ENCODE data around the gene SPATA25.
A peak's percentile ranks its signal among the peaks of the same experiment; 100 is the strongest.

SPATA25 gene

DNA sequence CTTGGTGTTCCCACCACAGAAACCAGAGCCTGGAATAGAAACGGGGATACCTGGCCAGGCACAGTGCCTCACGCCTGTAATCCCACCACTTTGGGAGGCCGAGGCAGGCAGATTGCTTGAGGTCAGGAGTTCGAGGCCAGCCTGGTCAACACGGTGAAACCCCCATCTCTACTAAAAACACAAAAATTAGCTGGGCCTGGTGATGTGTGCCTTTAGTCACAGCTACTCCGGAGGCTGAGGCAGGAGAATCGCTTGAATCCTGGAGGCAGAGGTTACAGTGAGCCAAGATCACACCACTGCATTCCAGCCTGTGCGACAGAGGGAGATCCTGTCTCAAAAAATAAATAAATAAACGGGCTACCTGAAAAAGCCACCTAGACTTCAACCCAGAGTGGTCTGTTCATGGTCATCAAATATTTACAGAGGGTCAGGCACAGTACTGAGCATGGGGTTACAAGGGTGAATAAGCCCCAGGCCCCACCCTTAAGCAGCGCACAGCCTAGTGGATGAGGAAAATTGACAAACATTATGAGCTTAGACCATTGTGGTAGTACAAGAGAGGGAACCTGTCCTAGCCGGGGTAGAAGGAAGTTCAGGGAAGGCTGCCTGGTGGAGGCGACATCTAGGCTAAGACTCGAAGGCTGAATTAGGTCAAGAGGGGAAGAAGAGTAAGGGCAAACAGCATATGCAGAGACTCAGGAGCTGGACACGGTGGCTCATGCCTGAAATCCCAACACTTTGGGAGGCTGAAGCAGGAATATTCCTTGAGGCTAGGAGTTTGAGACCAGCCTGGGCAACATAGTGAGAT is 39.9 kb upstream of the SPATA25 start:
- no peak for DNase-seq (ENCODE audit: low read depth, low spot score)
- TF ChIP-seq ZNF274 (IDR thresholded peaks at IDR 0.05; ENCODE audit: low read depth, low read length) = no peak
- no peak for TF ChIP-seq YY1 (IDR thresholded peaks at IDR 0.05; ENCODE audit: insufficient read depth, insufficient read length)
- no peak for TF ChIP-seq SUZ12 (IDR thresholded peaks at IDR 0.05; ENCODE audit: extremely low read depth, insufficient read depth, insufficient read length)
- peaks cover 4% of the 10 kb centered on the region for H3K36me3 ChIP-seq (ENCODE audit: insufficient read depth, insufficient read length, low read length)
- no peaks in the 10 kb centered on the region for H3K9me3 ChIP-seq (ENCODE audit: insufficient read depth, low read length)
- H3K9ac ChIP-seq (ENCODE audit: insufficient read length, low read depth) = no peak overlapping the region
- H3K4me1 ChIP-seq (ENCODE audit: insufficient read depth, insufficient read length) = peaks cover 8% of the 10 kb centered on the region
- no peak overlapping the region for H3K4me3 ChIP-seq (ENCODE audit: insufficient read length, low read depth)
- H3K27me3 ChIP-seq (ENCODE audit: insufficient read depth, insufficient read length) = no peaks in the 10 kb centered on the region

DNA sequence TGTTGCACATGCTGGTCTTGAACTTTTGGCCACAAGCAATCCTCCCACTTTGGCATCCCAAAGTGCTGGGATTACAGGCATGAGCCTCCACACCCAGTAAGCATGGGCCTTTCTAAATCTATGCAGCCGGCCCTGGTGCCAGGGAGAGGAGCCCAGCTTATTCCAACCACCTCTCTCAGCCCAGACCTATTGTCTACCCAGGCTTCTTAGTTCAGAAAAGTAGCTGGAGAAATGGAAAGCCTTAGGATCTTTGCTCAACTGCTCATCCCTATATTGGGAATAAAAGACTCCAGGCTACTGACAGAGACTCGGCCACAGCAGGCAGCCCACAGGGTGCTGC is 39.3 kb upstream of the SPATA25 start:
- no peaks in the 10 kb centered on the region for H3K9me3 ChIP-seq (ENCODE audit: insufficient read depth, low read length)

DNA sequence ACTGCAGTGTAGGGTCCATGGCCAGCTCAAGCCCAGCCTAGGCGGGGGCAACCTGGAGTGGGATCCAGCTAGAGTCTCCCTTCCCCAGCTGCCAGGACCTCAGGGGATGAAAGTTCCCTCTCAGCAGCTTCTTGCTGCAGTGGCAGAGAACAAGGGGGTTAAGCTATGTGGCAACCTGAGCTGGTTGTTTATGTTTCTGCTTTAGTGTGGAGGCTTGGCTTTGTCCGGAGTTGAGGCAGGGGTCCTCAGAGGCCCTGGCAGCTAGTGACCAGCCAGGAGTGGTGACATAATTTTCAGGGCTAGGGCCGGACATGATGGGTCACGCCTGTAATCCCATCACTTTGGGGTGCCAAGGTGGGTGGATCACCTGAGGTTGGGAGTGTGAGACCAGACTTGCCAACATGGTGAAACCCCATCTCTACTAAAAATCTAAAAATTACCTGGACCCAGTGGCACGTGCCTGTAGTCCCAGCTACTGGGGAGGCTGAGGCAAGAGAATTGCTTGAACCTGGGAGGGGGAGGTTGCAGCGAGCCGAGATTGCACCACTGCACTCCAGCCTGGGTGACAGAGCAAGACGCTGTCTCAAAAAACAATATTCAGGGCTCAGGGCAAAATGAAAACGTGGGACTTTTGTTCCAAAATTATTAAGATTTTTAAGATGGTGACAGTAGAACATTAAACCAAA is 38.5 kb upstream of the SPATA25 start:
- H3K36me3 ChIP-seq (ENCODE audit: insufficient read depth, insufficient read length, low read length) = no peaks in the 10 kb centered on the region
- H3K27me3 ChIP-seq (ENCODE audit: insufficient read depth, insufficient read length) = no peaks in the 10 kb centered on the region
- no peak for DNase-seq (ENCODE audit: low read depth, low spot score)
- peaks cover 8% of the 10 kb centered on the region for H3K4me1 ChIP-seq (ENCODE audit: insufficient read depth, insufficient read length)
- H3K4me3 ChIP-seq (ENCODE audit: insufficient read length, low read depth) = no peak overlapping the region
- TF ChIP-seq ZNF274 (IDR thresholded peaks at IDR 0.05; ENCODE audit: low read depth, low read length) (no peak), YY1 (IDR thresholded peaks at IDR 0.05; ENCODE audit: insufficient read depth, insufficient read length) (no peak), SUZ12 (IDR thresholded peaks at IDR 0.05; ENCODE audit: extremely low read depth, insufficient read depth, insufficient read length) (no peak)
- peak overlapping the region; percentile 45 for H3K9ac ChIP-seq (ENCODE audit: insufficient read length, low read depth)
- no peaks in the 10 kb centered on the region for H3K9me3 ChIP-seq (ENCODE audit: insufficient read depth, low read length)

More for the DNA sequence above, 39.3 kb upstream of the SPATA25 start:
- Histone ChIP-seq H3K4me1 (ENCODE audit: insufficient read depth, insufficient read length) (peaks cover 8% of the 10 kb centered on the region), H3K4me3 (ENCODE audit: insufficient read length, low read depth) (no peak overlapping the region), H3K36me3 (ENCODE audit: insufficient read depth, insufficient read length, low read length) (no peaks in the 10 kb centered on the region), H3K9ac (ENCODE audit: insufficient read length, low read depth) (no peak overlapping the region), H3K27me3 (ENCODE audit: insufficient read depth, insufficient read length) (no peaks in the 10 kb centered on the region)
- DNase-seq (ENCODE audit: low read depth, low spot score) = no peak
- TF ChIP-seq ZNF274 (IDR thresholded peaks at IDR 0.05; ENCODE audit: low read depth, low read length) (no peak), YY1 (IDR thresholded peaks at IDR 0.05; ENCODE audit: insufficient read depth, insufficient read length) (no peak), SUZ12 (IDR thresholded peaks at IDR 0.05; ENCODE audit: extremely low read depth, insufficient read depth, insufficient read length) (no peak)

DNA sequence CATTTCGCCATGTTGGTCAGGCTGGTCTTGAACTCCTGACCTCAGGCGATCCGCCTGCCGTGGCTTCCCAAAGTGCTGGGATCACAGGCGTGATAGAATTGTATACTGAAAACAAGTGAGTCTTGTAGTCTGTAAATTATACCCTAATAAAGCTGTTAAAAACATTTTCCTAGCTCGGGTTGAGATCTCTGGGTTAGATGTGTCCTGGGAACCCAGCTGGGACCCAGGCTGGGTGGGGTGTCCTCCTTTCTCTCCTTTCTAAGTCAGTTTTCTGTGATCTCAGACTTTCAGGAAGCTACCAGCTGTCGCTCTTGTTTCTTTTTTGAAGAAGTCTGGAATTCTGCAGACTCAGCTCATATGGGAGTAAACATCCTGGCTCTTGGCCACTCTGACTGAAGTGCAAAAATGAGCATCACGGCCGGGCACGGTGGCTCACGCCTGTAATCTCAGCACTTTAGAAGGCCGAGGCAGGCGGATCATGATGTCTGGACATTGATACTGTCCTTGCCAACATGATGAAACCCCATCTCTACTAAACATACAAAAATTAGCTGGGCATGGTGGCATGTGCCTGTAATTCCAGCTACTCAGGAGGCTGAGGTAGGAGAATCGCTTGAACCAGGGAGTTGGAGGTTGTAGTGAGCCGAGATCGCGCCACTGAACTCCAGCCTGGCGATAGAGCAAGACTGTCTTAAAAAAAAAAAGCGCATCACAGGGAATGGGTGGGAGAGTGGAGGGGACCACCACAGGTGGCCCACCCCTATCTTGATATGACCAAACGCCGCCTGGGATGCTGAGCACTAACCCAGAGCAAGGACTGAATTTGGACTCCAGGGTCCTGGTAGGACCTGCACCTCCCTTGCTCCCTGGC is 37.2 kb upstream of the SPATA25 start:
- no peak overlapping the region for H3K4me3 ChIP-seq (ENCODE audit: insufficient read length, low read depth)
- DNase-seq (ENCODE audit: low read depth, low spot score) = no peak
- no peaks in the 10 kb centered on the region for H3K9me3 ChIP-seq (ENCODE audit: insufficient read depth, low read length)
- H3K36me3 ChIP-seq (ENCODE audit: insufficient read depth, insufficient read length, low read length) = no peaks in the 10 kb centered on the region
- no peak overlapping the region for H3K9ac ChIP-seq (ENCODE audit: insufficient read length, low read depth)
- peaks cover 8% of the 10 kb centered on the region for H3K4me1 ChIP-seq (ENCODE audit: insufficient read depth, insufficient read length)
- TF ChIP-seq ZNF274 (IDR thresholded peaks at IDR 0.05; ENCODE audit: low read depth, low read length) (no peak), YY1 (IDR thresholded peaks at IDR 0.05; ENCODE audit: insufficient read depth, insufficient read length) (no peak), SUZ12 (IDR thresholded peaks at IDR 0.05; ENCODE audit: extremely low read depth, insufficient read depth, insufficient read length) (no peak)
- H3K27me3 ChIP-seq (ENCODE audit: insufficient read depth, insufficient read length) = no peaks in the 10 kb centered on the region

DNA sequence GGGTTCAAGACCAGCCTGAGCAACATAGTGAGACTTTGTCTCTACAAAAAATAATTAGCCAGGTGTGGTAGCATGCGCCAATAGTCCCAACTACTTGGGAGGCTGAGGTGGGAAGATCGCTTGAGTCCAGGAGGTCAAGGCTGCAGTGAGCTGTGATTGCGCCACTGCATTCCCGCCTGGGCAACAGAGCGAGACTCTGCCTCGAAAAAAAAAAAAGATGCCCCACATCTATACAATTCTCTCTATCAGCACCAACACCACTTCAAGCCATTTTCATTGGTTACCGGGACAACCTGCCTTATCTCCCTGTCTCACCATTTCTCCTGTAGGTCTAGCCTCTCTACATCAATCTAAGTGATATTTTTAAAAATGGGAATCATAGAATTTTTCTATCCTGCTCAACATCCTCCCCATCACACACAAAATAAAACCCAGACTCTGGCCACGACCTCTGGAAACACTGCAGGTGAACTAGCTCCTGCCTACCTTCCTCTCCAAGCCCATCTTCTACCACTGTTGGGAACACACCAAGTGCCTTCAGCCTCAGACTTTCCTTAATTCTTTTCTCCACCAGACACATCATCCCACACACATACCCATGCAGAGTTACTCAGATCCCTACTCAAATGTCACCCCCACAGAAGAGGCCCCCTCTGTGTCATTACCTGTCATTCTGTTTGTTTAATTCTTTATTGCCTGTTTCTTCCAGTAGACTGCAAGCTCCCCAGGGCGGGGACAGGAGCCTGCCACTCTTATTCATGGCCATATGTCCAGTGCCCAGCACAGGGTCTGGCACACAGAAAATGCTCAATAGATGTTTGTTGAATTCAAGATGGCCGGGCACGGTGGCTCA is 34.1 kb upstream of the SPATA25 start:
- Histone ChIP-seq H3K9me3 (ENCODE audit: insufficient read depth, low read length) (no peaks in the 10 kb centered on the region), H3K4me3 (ENCODE audit: insufficient read length, low read depth) (no peak overlapping the region), H3K36me3 (ENCODE audit: insufficient read depth, insufficient read length, low read length) (no peaks in the 10 kb centered on the region), H3K27me3 (ENCODE audit: insufficient read depth, insufficient read length) (no peaks in the 10 kb centered on the region), H3K9ac (ENCODE audit: insufficient read length, low read depth) (no peak overlapping the region), H3K4me1 (ENCODE audit: insufficient read depth, insufficient read length) (peaks cover 8% of the 10 kb centered on the region)
- no peak for DNase-seq (ENCODE audit: low read depth, low spot score)
- TF ChIP-seq SUZ12 (IDR thresholded peaks at IDR 0.05; ENCODE audit: extremely low read depth, insufficient read depth, insufficient read length) (no peak), ZNF274 (IDR thresholded peaks at IDR 0.05; ENCODE audit: low read depth, low read length) (no peak), YY1 (IDR thresholded peaks at IDR 0.05; ENCODE audit: insufficient read depth, insufficient read length) (no peak)

DNA sequence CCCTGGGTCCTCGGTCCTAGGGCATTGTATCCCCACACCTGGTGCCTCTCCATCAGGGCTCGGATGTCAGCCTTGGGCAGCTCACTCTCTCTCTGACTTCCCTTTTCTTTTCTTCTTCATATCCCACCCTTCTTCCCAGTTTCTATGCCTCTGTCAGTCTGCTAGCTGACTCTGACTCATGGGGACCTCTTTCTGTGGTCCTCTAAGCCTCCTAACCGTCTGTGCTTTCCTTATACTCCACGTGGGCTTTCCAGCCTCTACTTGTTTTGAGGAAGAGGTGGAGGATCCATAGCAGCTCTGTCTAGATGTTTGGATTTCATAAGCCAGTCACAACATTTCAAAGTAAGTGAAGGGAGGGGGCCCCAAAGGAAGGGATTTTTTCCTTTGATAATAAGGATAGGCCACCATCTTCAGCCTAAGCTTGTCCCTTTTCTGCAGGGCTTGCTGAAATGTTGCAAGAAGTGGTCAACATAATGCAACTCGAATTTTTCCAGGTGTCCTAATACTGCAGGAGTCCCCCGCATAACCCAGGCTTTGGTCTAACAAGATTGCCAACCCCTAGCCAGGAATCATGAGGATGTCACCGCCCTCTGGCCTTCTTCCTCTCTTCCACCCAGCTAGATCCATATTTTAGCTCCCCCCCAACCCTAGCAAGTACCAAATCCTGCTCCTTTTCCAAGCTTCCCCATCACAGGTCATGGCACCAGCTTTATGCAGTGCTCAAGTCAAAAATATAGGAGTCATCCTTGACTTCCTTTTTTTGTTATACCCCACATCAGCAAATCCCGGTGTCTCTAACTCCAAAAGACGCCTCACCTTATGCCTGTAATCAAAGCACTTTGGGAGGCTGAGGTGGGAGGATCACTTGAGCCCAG is 33.3 kb upstream of the SPATA25 start:
- Histone ChIP-seq H3K4me1 (ENCODE audit: insufficient read depth, insufficient read length) (peaks cover 4% of the 10 kb centered on the region), H3K9me3 (ENCODE audit: insufficient read depth, low read length) (no peaks in the 10 kb centered on the region), H3K36me3 (ENCODE audit: insufficient read depth, insufficient read length, low read length) (no peaks in the 10 kb centered on the region), H3K9ac (ENCODE audit: insufficient read length, low read depth) (no peak overlapping the region), H3K27me3 (ENCODE audit: insufficient read depth, insufficient read length) (no peaks in the 10 kb centered on the region), H3K4me3 (ENCODE audit: insufficient read length, low read depth) (no peak overlapping the region)
- DNase-seq (ENCODE audit: low read depth, low spot score) = no peak
- no peak for TF ChIP-seq SUZ12 (IDR thresholded peaks at IDR 0.05; ENCODE audit: extremely low read depth, insufficient read depth, insufficient read length)
- TF ChIP-seq YY1 (IDR thresholded peaks at IDR 0.05; ENCODE audit: insufficient read depth, insufficient read length) = no peak
- no peak for TF ChIP-seq ZNF274 (IDR thresholded peaks at IDR 0.05; ENCODE audit: low read depth, low read length)

All from NT2/D1 (cell line).